Effector CD8-positive, alpha-beta T cell (primary cell): ENCODE data around the gene NIP7.

ENCODE experiments used
- DNase-seq: peaks from one replicate; lab custom pipeline; 2025; lab: John Stamatoyannopoulos, UW

Gene NIP7

GRCh38 chr16:69318911-69319289 lies 20.7 kb upstream of the NIP7 start:
- DNase-seq = no peak

- no peak for DNase-seq
Observed at GRCh38 chr16:69319381-69319780, 20.2 kb upstream of the NIP7 start.

GRCh38 chr16:69319826-69320739 lies 19.5 kb upstream of the NIP7 start:
- DNase-seq = no peak

- no peak for DNase-seq
Observed at GRCh38 chr16:69320740-69321073, 18.9 kb upstream of the NIP7 start.

- DNase-seq = no peak
Observed at GRCh38 chr16:69321080-69321479, 18.5 kb upstream of the NIP7 start.

GRCh38 chr16:69322343-69322742 lies 17.2 kb upstream of the NIP7 start:
- DNase-seq = no peak

GRCh38 chr16:69323415-69323814 lies 16.2 kb upstream of the NIP7 start:
- no peak for DNase-seq

GRCh38 chr16:69324013-69324531 lies 15.5 kb upstream of the NIP7 start:
- no peak for DNase-seq

GRCh38 chr16:69324585-69325253 lies 14.9 kb upstream of the NIP7 start:
- no peak for DNase-seq

- DNase-seq = no peak
Observed at GRCh38 chr16:69325784-69326171, 13.8 kb upstream of the NIP7 start.

GRCh38 chr16:69326172-69326873 lies 13.2 kb upstream of the NIP7 start:
- DNase-seq = no peak

- no peak for DNase-seq
Observed at GRCh38 chr16:69327585-69328310, 11.8 kb upstream of the NIP7 start.

- DNase-seq = no peak
Observed at GRCh38 chr16:69328854-69329316, 10.7 kb upstream of the NIP7 start.

- no peak for DNase-seq
Observed at GRCh38 chr16:69329369-69330285, 9.9 kb upstream of the NIP7 start.

GRCh38 chr16:69330286-69331109 lies 9.1 kb upstream of the NIP7 start, which contains the start of gene PDF:
Gene PDF, minus strand, starts transcription at chr16:69330588. Its CDS starts 18 bp downstream, at chr16:69330570.
- DNase-seq = peak; percentile 76

GRCh38 chr16:69334696-69335095 lies 4.9 kb upstream of the NIP7 start:
- DNase-seq = no peak

GRCh38 chr16:69338557-69339288 lies 849 bp upstream of the NIP7 start:
- no peak for DNase-seq

- DNase-seq = no peak
Observed at GRCh38 chr16:69340095-69340644, 598 bp downstream of the NIP7 start.

- DNase-seq = no peak
Observed at GRCh38 chr16:69344171-69344570, 4.6 kb downstream of the NIP7 start.
